HG02885 (cell line): Measurements from ENCODE around the gene KCMF1.

Experiments
- ATAC-seq: cut with Tn5 transposase; IDR thresholded peaks from one replicate; pipeline ENCODE4 v1.9.1; 2021; ENCODE audit warnings: mild to moderate bottlenecking; ENCODE audit not compliant: unreplicated experiment, poor library complexity

KCMF1 gene

DNA sequence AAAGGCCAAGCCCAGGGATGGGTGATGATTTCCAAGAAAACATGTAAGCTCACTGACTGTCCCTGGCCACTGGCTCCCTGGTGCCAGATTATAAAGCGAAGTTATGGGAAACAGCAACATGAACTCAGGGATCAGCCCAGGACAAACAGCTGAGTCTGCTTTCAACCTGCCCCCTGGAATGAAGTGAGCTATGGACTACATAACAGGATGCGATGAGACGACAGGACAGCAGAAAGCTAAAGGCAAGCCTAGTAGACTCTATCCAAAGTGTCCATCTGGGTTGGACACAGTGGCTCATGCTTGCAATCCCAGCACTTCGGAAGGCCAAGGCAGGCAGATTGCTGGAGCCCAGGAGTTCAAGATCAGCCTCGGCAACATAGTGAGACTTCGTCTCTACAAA, 16.6 kb upstream of the KCMF1 start:
- no peak for ATAC-seq

GRCh38 chr2:84956334-84957297, 14.3 kb upstream of the KCMF1 start:
- ATAC-seq = no peak

DNA sequence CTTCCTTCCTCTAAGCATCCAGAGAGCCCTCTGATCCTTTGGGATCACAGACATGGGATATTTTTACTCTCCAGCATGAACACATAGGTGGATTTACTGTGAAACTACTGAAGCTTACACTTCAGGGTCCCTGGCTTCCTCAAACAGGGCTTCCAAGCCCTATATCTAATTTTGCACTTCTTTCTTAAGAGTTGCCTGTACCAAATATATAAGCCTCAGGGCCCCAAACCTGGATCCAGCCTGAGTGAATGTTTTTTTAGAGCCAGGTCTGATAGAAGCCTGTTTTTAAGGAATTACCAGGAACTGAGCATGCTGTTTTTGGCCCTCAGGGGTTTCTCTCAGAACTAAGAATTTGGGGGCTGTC, 13.2 kb upstream of the KCMF1 start:
- ATAC-seq = no peak

GRCh38 chr2:84958135-84959059, 12.6 kb upstream of the KCMF1 start:
- no peak for ATAC-seq

DNA sequence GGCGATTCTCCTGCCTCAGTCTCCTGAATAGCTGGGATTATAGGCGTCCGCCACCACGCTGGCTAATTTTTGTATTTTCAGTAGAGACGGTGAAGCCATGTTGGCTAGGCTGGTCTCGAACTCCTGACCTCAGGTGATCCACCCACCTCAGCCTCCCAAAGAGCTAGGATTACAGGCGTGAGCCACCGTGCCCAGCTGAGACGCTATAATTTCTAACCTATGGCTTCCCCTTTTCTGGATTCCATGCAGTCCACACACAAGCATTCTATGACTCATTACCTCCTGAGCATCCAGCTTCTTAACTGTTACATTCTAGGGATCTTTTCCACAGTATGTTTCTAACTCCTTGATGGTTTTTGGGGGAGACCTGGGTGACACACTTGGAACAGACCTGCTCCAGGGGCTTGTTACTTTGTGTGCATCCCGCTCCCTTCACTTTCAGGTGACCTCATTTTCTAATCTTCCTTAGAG, 11.8 kb upstream of the KCMF1 start:
- ATAC-seq = no peak

DNA sequence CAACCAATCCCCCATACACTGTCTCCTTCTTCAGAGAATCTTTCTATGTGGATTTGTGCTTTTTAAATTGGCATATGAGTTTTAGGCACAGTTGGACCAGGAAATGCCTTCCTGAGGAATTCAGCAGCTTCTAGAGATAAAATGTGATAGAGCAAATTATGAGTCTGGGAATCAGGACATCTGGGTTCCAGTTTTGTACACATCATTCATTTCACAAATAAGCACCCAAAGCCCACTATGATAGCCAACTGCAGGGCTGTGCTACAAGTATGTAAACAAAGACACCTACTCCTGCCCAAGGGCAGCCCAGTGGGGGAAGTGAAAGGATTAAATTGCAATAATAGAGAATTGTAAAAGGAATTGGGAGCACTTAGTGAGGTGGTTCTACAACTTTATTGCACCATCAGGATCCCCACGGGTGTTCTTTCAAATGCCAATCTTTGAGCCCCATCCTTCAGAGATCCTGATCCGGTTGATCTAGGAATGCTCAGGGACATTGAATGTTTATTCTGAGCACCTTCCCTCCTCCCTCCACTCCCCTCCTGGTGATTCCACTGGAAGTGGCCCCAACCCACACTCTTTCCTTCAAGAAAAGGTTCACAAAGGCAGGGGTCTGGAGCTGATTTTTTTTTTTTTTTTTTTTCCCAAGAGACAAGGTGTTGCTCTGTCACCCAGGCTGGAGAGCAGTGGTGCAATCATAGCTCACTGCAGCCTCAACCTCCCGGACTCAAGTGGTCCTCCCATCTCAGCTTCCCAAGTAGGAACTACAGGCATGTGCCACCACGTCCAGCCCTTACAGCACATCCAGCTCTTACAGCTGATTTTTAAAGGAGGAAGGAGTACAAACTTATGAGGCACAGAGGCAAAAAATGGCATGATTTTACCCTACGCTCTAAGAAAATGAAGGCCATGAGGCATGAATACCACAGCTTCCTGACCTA, 11.1 kb upstream of the KCMF1 start:
- no peak for ATAC-seq

DNA sequence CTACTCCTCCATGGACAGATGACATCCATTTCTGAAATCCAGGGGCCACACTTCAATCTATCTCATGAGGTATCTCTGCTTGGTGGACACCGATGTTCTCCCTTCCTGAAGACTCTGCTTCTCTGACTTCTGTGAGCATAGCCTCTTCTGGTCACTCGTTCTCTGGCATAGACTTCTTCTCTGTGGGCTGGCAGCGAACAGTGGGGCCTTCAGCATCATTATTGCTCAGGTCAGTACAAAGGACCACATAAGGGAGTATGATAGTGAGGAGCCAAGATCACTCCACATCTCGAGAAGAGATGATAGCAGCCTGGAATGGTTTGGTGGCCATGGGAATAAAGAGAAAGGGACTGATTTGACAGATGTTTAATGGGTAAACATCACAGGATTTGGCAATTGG, 8.0 kb upstream of the KCMF1 start:
- ATAC-seq = no peak

- ATAC-seq = no peak
Measured at GRCh38 chr2:84963323-84963691, 7.7 kb upstream of the KCMF1 start.

DNA sequence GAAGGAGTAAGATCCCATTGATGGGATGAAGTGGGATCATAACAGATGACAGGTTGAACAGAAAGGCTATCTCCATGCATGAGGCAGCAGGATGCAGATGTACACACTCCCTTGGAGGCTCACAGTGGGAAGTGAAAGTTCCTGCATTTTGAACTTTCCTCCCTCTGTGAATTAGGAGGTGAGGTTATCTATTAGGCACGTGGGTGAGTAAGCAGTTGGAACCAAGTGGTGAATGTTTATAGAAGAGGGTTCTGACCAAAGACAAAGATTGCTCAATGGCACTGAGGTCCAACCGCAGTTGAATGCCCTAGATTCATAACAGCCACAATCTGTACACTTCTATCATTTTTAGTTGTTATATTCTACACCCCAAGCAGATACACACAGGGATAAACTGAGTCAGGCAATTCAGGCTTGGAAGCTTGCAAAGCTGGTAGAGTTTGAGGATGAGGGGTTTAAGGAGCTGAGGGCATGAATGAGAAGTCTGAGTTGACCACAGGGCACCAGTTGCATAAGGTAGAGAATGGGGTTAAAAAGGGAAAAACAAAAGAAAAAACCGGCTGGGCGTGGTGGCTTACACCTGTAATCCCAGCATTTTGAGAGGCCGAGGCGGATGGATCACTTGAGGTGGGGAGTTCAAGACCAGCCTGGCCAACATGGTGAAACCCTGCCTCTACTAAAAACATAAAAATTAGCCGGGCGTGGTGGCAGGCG, 7.1 kb upstream of the KCMF1 start:
- ATAC-seq = no peak

DNA sequence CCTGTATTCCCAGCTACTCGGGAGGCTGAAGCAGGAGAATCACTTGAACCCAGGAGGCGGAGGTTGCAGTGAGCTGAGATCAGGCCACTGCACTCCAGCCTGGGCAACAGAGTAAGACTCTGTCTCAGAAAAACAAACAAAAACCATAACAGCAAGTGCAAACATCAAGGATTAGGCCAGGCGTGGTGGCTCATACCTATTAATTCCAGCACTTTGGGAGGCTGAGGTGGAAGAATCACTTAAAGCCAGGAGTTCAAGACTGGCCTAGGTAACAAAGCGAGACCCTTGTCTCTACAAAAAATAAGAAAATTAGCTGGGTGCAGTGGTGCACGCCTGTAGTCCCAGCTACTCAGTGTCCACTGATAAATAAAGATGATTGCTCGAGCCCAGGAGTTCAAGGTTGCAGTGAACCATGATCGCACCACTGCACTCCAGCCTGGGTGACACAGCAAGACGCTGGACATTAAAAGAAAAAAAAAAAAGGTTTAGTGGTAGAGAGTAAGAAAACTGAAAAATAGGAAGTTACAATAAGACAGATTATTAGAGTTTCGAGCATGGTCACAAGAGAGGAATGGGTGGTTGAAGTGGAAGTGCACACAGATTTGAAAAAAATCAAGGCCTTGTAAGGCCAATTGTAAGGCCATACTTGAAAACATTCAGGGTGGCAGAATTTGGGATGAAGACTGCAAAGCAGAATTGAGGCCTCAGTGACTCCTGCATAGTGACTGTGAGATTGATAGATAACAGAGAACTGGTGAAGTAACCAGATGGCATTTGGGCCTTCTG, 6.4 kb upstream of the KCMF1 start:
- ATAC-seq = no peak

DNA sequence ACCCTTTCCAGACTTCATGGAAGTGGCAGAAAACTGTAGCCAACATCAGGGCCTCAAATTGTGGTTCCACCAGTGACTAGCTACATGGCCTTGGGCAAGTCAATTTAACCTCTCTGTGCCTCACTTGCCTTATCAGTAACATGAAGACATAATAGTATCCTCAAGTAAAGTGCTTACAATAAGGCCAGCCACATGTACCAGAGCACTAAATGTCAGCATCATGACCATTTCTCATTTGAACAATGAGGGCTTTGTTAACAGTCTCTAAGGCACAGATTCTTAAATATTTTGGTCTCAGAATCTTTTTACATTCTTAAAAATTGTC, 5.8 kb upstream of the KCMF1 start:
- ATAC-seq = no peak

- ATAC-seq = no peak
Measured at GRCh38 chr2:84965827-84966226, 5.1 kb upstream of the KCMF1 start.

GRCh38 chr2:84966731-84967130, 4.2 kb upstream of the KCMF1 start:
- ATAC-seq = no peak

- ATAC-seq = no peak
Measured at GRCh38 chr2:84969511-84970209, 1.3 kb upstream of the KCMF1 start.

DNA sequence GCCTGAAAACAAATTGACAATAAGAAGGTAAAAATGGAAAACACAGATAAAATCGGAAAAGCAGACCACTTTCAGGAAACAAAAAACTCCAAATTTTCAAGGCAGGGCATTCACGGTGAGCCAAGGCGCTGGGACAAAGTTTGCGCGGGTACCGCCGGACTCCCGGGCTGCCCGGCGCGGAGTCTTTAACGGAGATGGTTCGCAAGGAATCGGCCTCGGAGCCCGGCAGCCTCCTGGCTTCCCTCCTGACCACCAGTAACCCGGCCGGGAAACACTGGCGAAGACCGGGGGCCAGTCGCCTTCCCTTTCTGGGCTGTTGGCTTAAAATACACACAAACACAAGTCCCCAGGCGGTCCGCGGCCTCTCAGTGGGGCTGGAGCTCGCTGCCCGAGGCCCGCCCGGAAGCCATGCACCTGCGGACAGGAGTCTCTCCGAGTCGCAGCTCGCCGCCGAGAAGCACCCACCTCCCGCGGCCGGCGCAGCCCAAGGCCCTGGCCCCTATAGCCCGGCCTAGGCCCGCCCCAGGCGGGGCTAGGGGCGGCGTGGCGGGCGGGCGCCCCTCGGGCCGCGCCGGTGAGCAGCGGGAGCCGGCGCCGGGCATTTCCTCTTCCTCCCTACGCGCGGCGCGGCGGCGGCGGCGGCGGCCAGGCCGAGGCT, 622 bp upstream of the KCMF1 start:
- peak; percentile 36 for ATAC-seq

GRCh38 chr2:84971510-84972206, 697 bp downstream of the KCMF1 start:
- peak; percentile 42 for ATAC-seq

GRCh38 chr2:84972207-84972783, 1.3 kb downstream of the KCMF1 start:
- no peak for ATAC-seq
